GM21515 (cell line): ENCODE results near the gene ZFTA.
"Not testable (repeated sequence)": the region's sequence is repeated elsewhere in the genome, so short reads cannot be mapped to it uniquely, and the experiment has no call there.

Source experiments
- ATAC-seq: cut with Tn5 transposase; IDR thresholded peaks from one replicate; pipeline ENCODE4 v1.9.1; 2021; ENCODE audit not compliant: unreplicated experiment

The ZFTA gene

GRCh38 chr11:63779039-63779438 lies 10.5 kb upstream of the ZFTA start:
- no peak for ATAC-seq

- ATAC-seq: no peak
Measured at GRCh38 chr11:63775191-63775590, 6.6 kb upstream of the ZFTA start.

- ATAC-seq: not testable (repeated sequence)
Measured at GRCh38 chr11:63771741-63772318, 3.3 kb upstream of the ZFTA start.

GRCh38 chr11:63770763-63771162 lies 2.2 kb upstream of the ZFTA start:
- no peak for ATAC-seq

- no peak for ATAC-seq
Measured at GRCh38 chr11:63769714-63770455, 1.3 kb upstream of the ZFTA start.

- no peak for ATAC-seq
Measured at GRCh38 chr11:63769042-63769713, 603 bp upstream of the ZFTA start.

- no peak for ATAC-seq
Measured at GRCh38 chr11:63767565-63768236, 874 bp downstream of the ZFTA start.

- no peak for ATAC-seq
Measured at GRCh38 chr11:63767267-63767564, 1.4 kb downstream of the ZFTA start.

GRCh38 chr11:63766531-63767235 lies 1.9 kb downstream of the ZFTA start:
- ATAC-seq: no peak

GRCh38 chr11:63765688-63766241 lies 2.8 kb downstream of the ZFTA start:
- ATAC-seq: no peak

- ATAC-seq: no peak
Measured at GRCh38 chr11:63764679-63765647, 3.6 kb downstream of the ZFTA start.

- ATAC-seq: no peak
Measured at GRCh38 chr11:63764340-63764678, 4.3 kb downstream of the ZFTA start.

- no peak for ATAC-seq
Measured at GRCh38 chr11:63763496-63764339, 4.9 kb downstream of the ZFTA start.

GRCh38 chr11:63762654-63763495 lies 5.7 kb downstream of the ZFTA start:
- ATAC-seq: no peak

- no peak for ATAC-seq
Measured at GRCh38 chr11:63761931-63762653, 6.5 kb downstream of the ZFTA start.

- no peak for ATAC-seq
Measured at GRCh38 chr11:63761188-63761587, 7.4 kb downstream of the ZFTA start.

- ATAC-seq: no peak
Measured at GRCh38 chr11:63760487-63761079, 8.0 kb downstream of the ZFTA start.
